Ishikawa (cell line): Measurements from ENCODE around the gene RNMT.

Source experiments
- CEBPB ChIP-seq: IDR thresholded peaks from 2 replicates; pipeline ENCODE4 v1.6.1; 2012
- CREB1 ChIP-seq: IDR thresholded peaks from 2 replicates; pipeline ENCODE4 v1.6.1; 2012; ENCODE audit warnings: low read depth
- EGR1 ChIP-seq: IDR thresholded peaks from 2 replicates; pipeline ENCODE4 v1.6.1; 2012
- EP300 ChIP-seq: IDR thresholded peaks from 2 replicates; pipeline ENCODE4 v1.6.1; 2012; ENCODE audit warnings: borderline replicate concordance
- FOXM1 ChIP-seq: IDR thresholded peaks from 2 replicates; pipeline ENCODE4 v1.6.1; 2012; ENCODE audit warnings: low read depth, borderline replicate concordance
- NFIC ChIP-seq: IDR thresholded peaks from 2 replicates; pipeline ENCODE4 v1.6.1; 2012
- RAD21 ChIP-seq: IDR thresholded peaks from 2 replicates; pipeline ENCODE4 v1.6.1; 2012; ENCODE audit warnings: low read depth
- TAF1 ChIP-seq: IDR thresholded peaks from 2 replicates; pipeline ENCODE4 v1.6.1; 2012; ENCODE audit warnings: low read depth, mild to moderate bottlenecking
- TCF12 ChIP-seq: IDR thresholded peaks from 2 replicates; pipeline ENCODE4 v1.6.1; 2012; ENCODE audit warnings: low read depth
- TEAD4 ChIP-seq: IDR thresholded peaks from 2 replicates; pipeline ENCODE4 v1.6.1; 2012
- YY1 ChIP-seq: IDR thresholded peaks from 2 replicates; pipeline ENCODE4 v1.6.1; 2012; ENCODE audit warnings: low read depth
- ZBTB7A ChIP-seq: IDR thresholded peaks from 2 replicates; pipeline ENCODE4 v1.6.1; 2012; ENCODE audit warnings: low read depth
- TF ChIP-seq, protein P1 (sequence below): IDR thresholded peaks from 2 replicates; pipeline ENCODE4 v1.6.1; 2012
- TF ChIP-seq, protein P2 (sequence below): IDR thresholded peaks from 2 replicates; pipeline ENCODE4 v1.6.1; 2012; ENCODE audit warnings: low read depth, mild to moderate bottlenecking
- TF ChIP-seq, protein P3 (sequence below): IDR thresholded peaks from 2 replicates; pipeline ENCODE4 v1.6.1; 2012

RNMT gene

DNA sequence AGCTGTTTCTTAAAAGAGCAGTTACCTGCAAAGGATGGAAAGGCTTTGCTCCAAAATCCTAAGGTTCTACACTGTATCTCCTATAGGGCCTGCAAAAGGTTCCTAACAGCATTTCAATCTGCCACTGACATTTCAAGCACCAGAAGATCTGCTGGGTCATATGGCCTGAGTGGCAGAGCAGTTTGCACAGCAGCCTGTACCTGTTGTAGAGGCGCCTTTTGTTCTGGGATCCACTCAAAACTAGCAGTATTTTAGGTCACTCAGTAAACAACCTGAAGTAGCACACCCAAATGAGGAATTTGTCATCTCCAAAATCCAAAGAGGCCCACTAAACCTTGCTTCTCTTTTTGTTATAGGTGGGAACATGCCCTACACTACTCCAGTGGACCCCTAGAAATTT is 6.3 kb upstream of the RNMT start:
- TF ChIP-seq ZBTB7A: no peak
- no peak for TF ChIP-seq EP300
- TF ChIP-seq TCF12: no peak
- TF ChIP-seq TAF1: no peak
- TF ChIP-seq, protein P1, sequence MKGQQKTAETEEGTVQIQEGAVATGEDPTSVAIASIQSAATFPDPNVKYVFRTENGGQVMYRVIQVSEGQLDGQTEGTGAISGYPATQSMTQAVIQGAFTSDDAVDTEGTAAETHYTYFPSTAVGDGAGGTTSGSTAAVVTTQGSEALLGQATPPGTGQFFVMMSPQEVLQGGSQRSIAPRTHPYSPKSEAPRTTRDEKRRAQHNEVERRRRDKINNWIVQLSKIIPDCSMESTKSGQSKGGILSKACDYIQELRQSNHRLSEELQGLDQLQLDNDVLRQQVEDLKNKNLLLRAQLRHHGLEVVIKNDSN: no peak
- TF ChIP-seq, protein P2, sequence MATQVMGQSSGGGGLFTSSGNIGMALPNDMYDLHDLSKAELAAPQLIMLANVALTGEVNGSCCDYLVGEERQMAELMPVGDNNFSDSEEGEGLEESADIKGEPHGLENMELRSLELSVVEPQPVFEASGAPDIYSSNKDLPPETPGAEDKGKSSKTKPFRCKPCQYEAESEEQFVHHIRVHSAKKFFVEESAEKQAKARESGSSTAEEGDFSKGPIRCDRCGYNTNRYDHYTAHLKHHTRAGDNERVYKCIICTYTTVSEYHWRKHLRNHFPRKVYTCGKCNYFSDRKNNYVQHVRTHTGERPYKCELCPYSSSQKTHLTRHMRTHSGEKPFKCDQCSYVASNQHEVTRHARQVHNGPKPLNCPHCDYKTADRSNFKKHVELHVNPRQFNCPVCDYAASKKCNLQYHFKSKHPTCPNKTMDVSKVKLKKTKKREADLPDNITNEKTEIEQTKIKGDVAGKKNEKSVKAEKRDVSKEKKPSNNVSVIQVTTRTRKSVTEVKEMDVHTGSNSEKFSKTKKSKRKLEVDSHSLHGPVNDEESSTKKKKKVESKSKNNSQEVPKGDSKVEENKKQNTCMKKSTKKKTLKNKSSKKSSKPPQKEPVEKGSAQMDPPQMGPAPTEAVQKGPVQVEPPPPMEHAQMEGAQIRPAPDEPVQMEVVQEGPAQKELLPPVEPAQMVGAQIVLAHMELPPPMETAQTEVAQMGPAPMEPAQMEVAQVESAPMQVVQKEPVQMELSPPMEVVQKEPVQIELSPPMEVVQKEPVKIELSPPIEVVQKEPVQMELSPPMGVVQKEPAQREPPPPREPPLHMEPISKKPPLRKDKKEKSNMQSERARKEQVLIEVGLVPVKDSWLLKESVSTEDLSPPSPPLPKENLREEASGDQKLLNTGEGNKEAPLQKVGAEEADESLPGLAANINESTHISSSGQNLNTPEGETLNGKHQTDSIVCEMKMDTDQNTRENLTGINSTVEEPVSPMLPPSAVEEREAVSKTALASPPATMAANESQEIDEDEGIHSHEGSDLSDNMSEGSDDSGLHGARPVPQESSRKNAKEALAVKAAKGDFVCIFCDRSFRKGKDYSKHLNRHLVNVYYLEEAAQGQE: no peak
- no peak for TF ChIP-seq YY1
- TF ChIP-seq CEBPB: no peak
- no peak for TF ChIP-seq NFIC
- TF ChIP-seq, protein P3, sequence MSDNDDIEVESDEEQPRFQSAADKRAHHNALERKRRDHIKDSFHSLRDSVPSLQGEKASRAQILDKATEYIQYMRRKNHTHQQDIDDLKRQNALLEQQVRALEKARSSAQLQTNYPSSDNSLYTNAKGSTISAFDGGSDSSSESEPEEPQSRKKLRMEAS: no peak
- TF ChIP-seq CREB1: no peak
- no peak for TF ChIP-seq FOXM1
- no peak for TF ChIP-seq EGR1
- TF ChIP-seq RAD21: no peak
- no peak for TF ChIP-seq TEAD4

DNA sequence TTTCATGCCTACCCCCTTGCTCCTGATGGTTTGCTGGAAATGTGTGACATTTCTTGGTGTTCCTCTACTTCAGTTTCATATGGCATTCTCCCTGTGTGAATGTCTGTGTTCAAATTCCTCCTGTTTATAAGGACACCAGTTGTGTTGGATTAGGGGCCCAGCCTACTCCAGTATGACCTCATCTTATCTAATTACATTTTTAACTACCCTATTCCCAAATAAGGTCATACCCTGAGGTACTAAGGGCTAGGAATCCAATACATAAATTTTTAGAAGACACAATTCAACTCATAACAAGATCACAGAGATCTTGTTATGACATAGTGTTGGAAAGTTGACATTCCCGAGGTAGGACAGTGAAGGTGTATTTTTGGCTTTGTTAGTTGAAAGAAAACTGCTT is 5.6 kb upstream of the RNMT start:
- TF ChIP-seq EP300 (no peak), TEAD4 (no peak), CREB1 (no peak), NFIC (no peak), CEBPB (no peak), FOXM1 (no peak), YY1 (no peak), TCF12 (no peak), RAD21 (no peak), EGR1 (no peak), ZBTB7A (no peak), TAF1 (no peak)
- TF ChIP-seq, protein P1: no peak
- TF ChIP-seq, protein P3: no peak
- TF ChIP-seq, protein P2: no peak

DNA sequence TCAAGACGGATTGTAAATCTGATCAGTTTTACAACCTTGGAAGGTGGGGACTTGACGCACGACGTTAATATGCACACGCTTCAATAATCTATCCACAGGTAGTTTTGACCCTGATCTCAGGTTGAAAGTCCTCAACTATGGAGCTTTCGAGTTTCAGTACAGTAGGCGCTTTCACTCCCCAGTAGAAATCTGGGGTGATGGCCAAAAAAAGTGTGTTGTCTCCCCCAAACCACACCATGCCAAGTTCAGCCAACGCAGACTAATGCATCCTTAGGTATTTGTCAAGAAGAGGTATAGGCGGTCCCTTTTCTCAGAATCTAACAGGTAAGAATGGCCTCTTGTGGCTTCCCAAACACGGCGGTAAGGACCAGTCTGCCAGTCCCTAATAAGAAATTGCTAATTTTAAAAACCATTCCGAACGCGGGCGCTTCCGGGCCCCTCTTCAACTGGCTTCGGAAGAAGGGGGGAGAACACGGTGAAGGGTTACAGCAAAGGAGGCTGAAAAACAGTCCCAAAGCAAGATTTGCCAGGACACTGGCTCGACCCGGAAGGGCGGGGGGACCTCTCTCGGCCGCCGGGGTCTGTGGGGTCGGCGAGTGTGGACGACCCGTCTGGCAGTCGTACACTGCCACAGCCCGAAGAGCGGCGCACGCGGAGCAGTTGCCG is 774 bp upstream of the RNMT start:
- TF ChIP-seq, protein P3: no peak
- TF ChIP-seq TAF1: no peak
- no peak for TF ChIP-seq CREB1
- TF ChIP-seq CEBPB: no peak
- TF ChIP-seq TCF12: no peak; the same call in 1 of the 2 replicates
- TF ChIP-seq FOXM1: no peak
- TF ChIP-seq, protein P1: no peak
- TF ChIP-seq TEAD4: no peak
- TF ChIP-seq EP300: no peak
- TF ChIP-seq ZBTB7A: no peak
- TF ChIP-seq EGR1: no peak
- no peak for TF ChIP-seq YY1
- TF ChIP-seq, protein P2: no peak
